HCT116 (cell line): Measurements from ENCODE around the gene ANKRD63.

Experiments
- ATF3 ChIP-seq: IDR thresholded peaks from 2 replicates; pipeline ENCODE4 v1.6.1; 2012
- EZH2 ChIP-seq: fragments of 200-600 bp; sonication (generic); IDR thresholded peaks from 2 replicates; pipeline ENCODE4 v1.6.1; 2017; ENCODE audit warnings: antibody characterized with exemption, mixed run types
- EZH2phosphoT487 ChIP-seq: fragments of 200-600 bp; IDR thresholded peaks from 2 replicates; pipeline ENCODE4 v1.6.1; 2018; ENCODE audit warnings: antibody characterized with exemption, borderline replicate concordance
- FOSL1 ChIP-seq: IDR thresholded peaks from 2 replicates; pipeline ENCODE4 v1.6.1; 2012; ENCODE audit warnings: low read depth
- POLR2A ChIP-seq: IDR thresholded peaks from 2 replicates; pipeline ENCODE4 v1.7.0; 2011; ENCODE audit warnings: borderline replicate concordance; ENCODE audit not compliant: insufficient read depth, insufficient read length; ENCODE audit errors: extremely low read depth
- POLR2AphosphoS5 ChIP-seq: IDR thresholded peaks from 2 replicates; pipeline ENCODE4 v1.6.1; 2011; ENCODE audit warnings: mild to moderate bottlenecking, low read depth, low read length, moderate library complexity
- SRF ChIP-seq: IDR thresholded peaks from 2 replicates; pipeline ENCODE4 v1.6.1; 2012; ENCODE audit warnings: low read depth
- ZBTB33 ChIP-seq: IDR thresholded peaks from 2 replicates; pipeline ENCODE4 v1.6.1; 2011; ENCODE audit warnings: mild to moderate bottlenecking, low read length, moderate library complexity; ENCODE audit not compliant: insufficient replicate concordance; ENCODE audit errors: extremely low read depth
- TF ChIP-seq, protein P1 (sequence below), 3 experiments: fragments of 200-600 bp in 1 of 3; sonication (generic) in 1 of 3; IDR thresholded peaks in 2 of 3; conservative IDR thresholded peaks in 1 of 3; 2 replicates each; pipeline ENCODE4 v1.5.1; 2012 to 2017; ENCODE audit warnings: low read depth in 2 of 3, low read length in 2 of 3, antibody characterized with exemption in 1 of 3, borderline replicate concordance in 1 of 3, control low read depth in 1 of 3, mild to moderate bottlenecking in 1 of 3, mixed read lengths in 1 of 3, mixed run types in 1 of 3, moderate library complexity in 1 of 3; ENCODE audit not compliant: insufficient read depth in 1 of 3
- TF ChIP-seq, protein P2 (sequence below): IDR thresholded peaks from 2 replicates; pipeline ENCODE4 v1.6.1; 2012

GRCh38 chr15:40266828-40267304 lies 16.0 kb downstream of the ANKRD63 start:
- TF ChIP-seq FOSL1 (peak; percentile 97), EZH2 (no peak), POLR2AphosphoS5 (peak; percentile 31; the same call in 1 of the 2 replicates), POLR2A (no peak), SRF (no peak), ATF3 (no peak), ZBTB33 (no peak), EZH2phosphoT487 (no peak)
- TF ChIP-seq, protein P1, sequence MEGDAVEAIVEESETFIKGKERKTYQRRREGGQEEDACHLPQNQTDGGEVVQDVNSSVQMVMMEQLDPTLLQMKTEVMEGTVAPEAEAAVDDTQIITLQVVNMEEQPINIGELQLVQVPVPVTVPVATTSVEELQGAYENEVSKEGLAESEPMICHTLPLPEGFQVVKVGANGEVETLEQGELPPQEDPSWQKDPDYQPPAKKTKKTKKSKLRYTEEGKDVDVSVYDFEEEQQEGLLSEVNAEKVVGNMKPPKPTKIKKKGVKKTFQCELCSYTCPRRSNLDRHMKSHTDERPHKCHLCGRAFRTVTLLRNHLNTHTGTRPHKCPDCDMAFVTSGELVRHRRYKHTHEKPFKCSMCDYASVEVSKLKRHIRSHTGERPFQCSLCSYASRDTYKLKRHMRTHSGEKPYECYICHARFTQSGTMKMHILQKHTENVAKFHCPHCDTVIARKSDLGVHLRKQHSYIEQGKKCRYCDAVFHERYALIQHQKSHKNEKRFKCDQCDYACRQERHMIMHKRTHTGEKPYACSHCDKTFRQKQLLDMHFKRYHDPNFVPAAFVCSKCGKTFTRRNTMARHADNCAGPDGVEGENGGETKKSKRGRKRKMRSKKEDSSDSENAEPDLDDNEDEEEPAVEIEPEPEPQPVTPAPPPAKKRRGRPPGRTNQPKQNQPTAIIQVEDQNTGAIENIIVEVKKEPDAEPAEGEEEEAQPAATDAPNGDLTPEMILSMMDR (IDR thresholded peaks at IDR 0.05 in 2 of 3, conservative IDR thresholded peaks at IDR 0.05 in 1 of 3; ENCODE audit: borderline replicate concordance in 1 of 3, insufficient read depth in 1 of 3, low read depth in 2 of 3, low read length in 2 of 3), result no peak
- TF ChIP-seq, protein P2, sequence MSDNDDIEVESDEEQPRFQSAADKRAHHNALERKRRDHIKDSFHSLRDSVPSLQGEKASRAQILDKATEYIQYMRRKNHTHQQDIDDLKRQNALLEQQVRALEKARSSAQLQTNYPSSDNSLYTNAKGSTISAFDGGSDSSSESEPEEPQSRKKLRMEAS, result peak; percentile 61; the same call in 1 of the 2 replicates
